ENCODE measurements around the gene PAPPA2. TPM values are rescaled to one million over a fixed set of nuclear protein-coding genes. Genes with fewer than 3 reads are reported as not detected.

PAPPA2 gene
- total and polyA plus RNA-seq, 2 of the 8 experiments (the other 6 are each of a cell fraction or from before 2014, with no cell fraction given): 0.08 to 0.88 TPM

- TF ChIP-seq, protein P1, sequence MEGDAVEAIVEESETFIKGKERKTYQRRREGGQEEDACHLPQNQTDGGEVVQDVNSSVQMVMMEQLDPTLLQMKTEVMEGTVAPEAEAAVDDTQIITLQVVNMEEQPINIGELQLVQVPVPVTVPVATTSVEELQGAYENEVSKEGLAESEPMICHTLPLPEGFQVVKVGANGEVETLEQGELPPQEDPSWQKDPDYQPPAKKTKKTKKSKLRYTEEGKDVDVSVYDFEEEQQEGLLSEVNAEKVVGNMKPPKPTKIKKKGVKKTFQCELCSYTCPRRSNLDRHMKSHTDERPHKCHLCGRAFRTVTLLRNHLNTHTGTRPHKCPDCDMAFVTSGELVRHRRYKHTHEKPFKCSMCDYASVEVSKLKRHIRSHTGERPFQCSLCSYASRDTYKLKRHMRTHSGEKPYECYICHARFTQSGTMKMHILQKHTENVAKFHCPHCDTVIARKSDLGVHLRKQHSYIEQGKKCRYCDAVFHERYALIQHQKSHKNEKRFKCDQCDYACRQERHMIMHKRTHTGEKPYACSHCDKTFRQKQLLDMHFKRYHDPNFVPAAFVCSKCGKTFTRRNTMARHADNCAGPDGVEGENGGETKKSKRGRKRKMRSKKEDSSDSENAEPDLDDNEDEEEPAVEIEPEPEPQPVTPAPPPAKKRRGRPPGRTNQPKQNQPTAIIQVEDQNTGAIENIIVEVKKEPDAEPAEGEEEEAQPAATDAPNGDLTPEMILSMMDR (IDR thresholded peaks at IDR 0.05; ENCODE audit: control extremely low read depth in 1 of 3, insufficient read depth in 1 of 3, low read depth in 1 of 3, low read length in 3 of 3): no peak
Measured at GRCh38 chr1:176501599-176501998, 38.6 kb downstream of the PAPPA2 start (continued).
